GM23248 (cell line): Measurements from ENCODE around the gene CDHR5. TPM values are rescaled to one million over a fixed set of nuclear protein-coding genes. Genes with fewer than 3 reads are reported as not detected.

Source experiments
- DNase-seq: peaks from one replicate; pipeline ENCODE4 v3.0.0-alpha.2; 2015
- H2AFZ ChIP-seq: fragments of 200-600 bp; sonication (generic); 2 replicates; pipeline ENCODE4 v1.6.1; 2016; ENCODE audit warnings: antibody characterized with exemption
- H3F3A ChIP-seq: fragments of 200-600 bp; sonication (generic); 2 replicates; pipeline ENCODE4 v1.6.1; 2016; ENCODE audit warnings: mild to moderate bottlenecking, antibody characterized with exemption, mixed run types; ENCODE audit not compliant: insufficient read depth
- H3K27ac ChIP-seq: fragments of 200-600 bp; sonication (generic); 2 replicates; pipeline ENCODE4 v1.5.1; 2016; ENCODE audit warnings: mild to moderate bottlenecking
- H3K27me3 ChIP-seq: fragments of 200-600 bp; sonication (generic); replicated peaks from 2 replicates; pipeline ENCODE4 v1.6.1; 2016; ENCODE audit warnings: mild to moderate bottlenecking; ENCODE audit not compliant: insufficient read depth
- H3K36me3 ChIP-seq: fragments of 200-600 bp; sonication (generic); 2 replicates; pipeline ENCODE4 v1.6.1; 2016; ENCODE audit warnings: low read depth, mild to moderate bottlenecking
- H3K4me1 ChIP-seq: fragments of 200-600 bp; sonication (generic); 2 replicates; pipeline ENCODE4 v1.6.1; 2016; ENCODE audit warnings: mild to moderate bottlenecking; ENCODE audit not compliant: insufficient read depth
- H3K4me2 ChIP-seq: fragments of 200-600 bp; sonication (generic); one replicate; pipeline ENCODE4 v1.6.1; 2016; ENCODE audit warnings: mild to moderate bottlenecking; ENCODE audit not compliant: unreplicated experiment
- H3K4me3 ChIP-seq: fragments of 200-600 bp; sonication (generic); 2 replicates; pipeline ENCODE4 v1.5.1; 2016; ENCODE audit warnings: mild to moderate bottlenecking
- H3K79me2 ChIP-seq: fragments of 200-600 bp; sonication (generic); 2 replicates; pipeline ENCODE4 v1.6.1; 2016; ENCODE audit warnings: mild to moderate bottlenecking; ENCODE audit not compliant: insufficient read depth
- H3K9ac ChIP-seq: fragments of 200-600 bp; sonication (generic); 2 replicates; pipeline ENCODE4 v1.6.1; 2016; ENCODE audit warnings: mild to moderate bottlenecking
- H3K9me2 ChIP-seq: fragments of 200-600 bp; sonication (generic); 2 replicates; pipeline ENCODE4 v1.6.1; 2016; ENCODE audit warnings: mixed run types, mild to moderate bottlenecking, moderate library complexity; ENCODE audit not compliant: insufficient read depth
- H3K9me3 ChIP-seq: fragments of 200-600 bp; sonication (generic); one replicate; pipeline ENCODE4 v1.6.1; 2017; ENCODE audit warnings: low read depth
- H4K20me1 ChIP-seq: fragments of 200-600 bp; sonication (generic); 2 replicates; pipeline ENCODE4 v1.6.0; 2016; ENCODE audit not compliant: insufficient read depth
- EZH2 ChIP-seq: fragments of 200-600 bp; sonication (generic); IDR thresholded peaks from 2 replicates; pipeline ENCODE4 v1.6.1; 2018; ENCODE audit warnings: antibody characterized with exemption, mild to moderate bottlenecking; ENCODE audit not compliant: insufficient read depth, poor library complexity, severe bottlenecking
- EZH2phosphoT487 ChIP-seq: fragments of 200-600 bp; sonication (generic); IDR thresholded peaks from 2 replicates; pipeline ENCODE4 v1.6.1; 2018; ENCODE audit warnings: antibody characterized with exemption, moderate library complexity, mild to moderate bottlenecking, low read depth; ENCODE audit not compliant: insufficient read depth
- WGBS, 2 experiments: methylation state at CpG; one replicate each; pipeline ENCODE4 v1.1.6; 2015 to 2017; ENCODE audit warnings: low lambda C conversion rate in 2 of 2, low coverage in 1 of 2; ENCODE audit errors: missing lambda C conversion rate in 2 of 2; 5-methylcytosine and 5-hydroxymethylcytosine counted together
- in situ Hi-C: fragments of 300-500 bp; cut with MboI; formaldehyde crosslinking; loops from 2 replicates; pipeline ENCODE4 v1.15.0; 2020
- polyA plus RNA-seq: library from polyadenylated mRNA; unstranded; fragments of >200 nt; fragmentation: Nextera tagmentation; extraction: Ambion mirVana; gene quantifications from 2 replicates; pipeline ENCODE4 v1.2.1, GENCODE V29; 2016
- total RNA-seq: library from RNA; depleted of rRNA; stranded (reverse); fragments of >200 nt; shearing (Covaris generic); gene quantifications from 2 replicates; pipeline ENCODE4 v1.2.3, GENCODE V29; 2014; rRNA removed

Gene CDHR5
- total RNA-seq (not detected in 2 replicates), polyA plus RNA-seq (not detected in 2 replicates)

GRCh38 chr11:624705-625635 lies at the start of gene CDHR5:
Gene CDHR5 (minus strand): TSS chr11:624955. CDS start chr11:624902, 53 bp downstream.
- TF ChIP-seq EZH2phosphoT487, result no peak
- TF ChIP-seq EZH2, result no peak
- 43% methylated on average over 26 to 32 of the region's 33 CpGs for WGBS, 2 experiments
- Histone ChIP-seq H3K9me3 (no peaks in the 10 kb centered on the region), H3K9me2 (no peaks in the 10 kb centered on the region), H3K9ac (no peak within 1 kb of the TSS), H2AFZ (no peak within 1 kb of the TSS), H3K36me3 (no peaks in the 10 kb centered on the region), H3K27ac (no peak within 1 kb of the TSS), H3K4me2 (no peak within 1 kb of the TSS), H4K20me1 (no peaks in the 10 kb centered on the region), H3K4me3 (no peak within 1 kb of the TSS), H3K79me2 (no peaks in the 10 kb centered on the region), H3K4me1 (peaks cover 5% of the 10 kb centered on the region), H3F3A (peaks cover 10% of the 10 kb centered on the region), H3K27me3 (no peaks in the 10 kb centered on the region)
- no peak for DNase-seq
- in situ Hi-C loops, result no loop called here

- no peak overlapping the region for H3K4me3 ChIP-seq
- no peaks in the 10 kb centered on the region for H3F3A ChIP-seq
- H4K20me1 ChIP-seq, result no peaks in the 10 kb centered on the region
- H3K9ac ChIP-seq, result no peak overlapping the region
- no peak overlapping the region for H3K4me2 ChIP-seq
- H3K27ac ChIP-seq, result no peak overlapping the region
- H3K9me2 ChIP-seq, result no peaks in the 10 kb centered on the region
- no peaks in the 10 kb centered on the region for H3K27me3 ChIP-seq
- H3K36me3 ChIP-seq, result peaks cover 14% of the 10 kb centered on the region
- DNase-seq, result no peak
- TF ChIP-seq EZH2, result no peak
- no peak for TF ChIP-seq EZH2phosphoT487
- 96% methylated on average over 17 of the region's 17 CpGs for WGBS, 2 experiments
- H2AFZ ChIP-seq, result no peak overlapping the region
- no peaks in the 10 kb centered on the region for H3K4me1 ChIP-seq
- H3K79me2 ChIP-seq, result no peaks in the 10 kb centered on the region
- no peaks in the 10 kb centered on the region for H3K9me3 ChIP-seq
- in situ Hi-C loops, result no loop called here
These were observed 49.7 kb upstream of the CDHR5 start for GRCh38 chr11:674406-674805.

- Histone ChIP-seq H3K9ac (no peak overlapping the region), H3K4me1 (no peaks in the 10 kb centered on the region), H3K36me3 (peaks cover 14% of the 10 kb centered on the region), H3K79me2 (no peaks in the 10 kb centered on the region), H3K9me3 (no peaks in the 10 kb centered on the region), H3K9me2 (no peaks in the 10 kb centered on the region), H3K4me3 (no peak overlapping the region), H3F3A (no peaks in the 10 kb centered on the region), H3K4me2 (no peak overlapping the region), H3K27ac (no peak overlapping the region), H2AFZ (no peak overlapping the region), H3K27me3 (no peaks in the 10 kb centered on the region), H4K20me1 (no peaks in the 10 kb centered on the region)
- in situ Hi-C loops, result no loop called here
- no peak for DNase-seq
- 87 to 88% methylated on average over 8 of the region's 8 CpGs for WGBS, 2 experiments
- TF ChIP-seq EZH2phosphoT487 (no peak), EZH2 (no peak)
These were observed 49.1 kb upstream of the CDHR5 start for GRCh38 chr11:673866-674265.

DNA sequence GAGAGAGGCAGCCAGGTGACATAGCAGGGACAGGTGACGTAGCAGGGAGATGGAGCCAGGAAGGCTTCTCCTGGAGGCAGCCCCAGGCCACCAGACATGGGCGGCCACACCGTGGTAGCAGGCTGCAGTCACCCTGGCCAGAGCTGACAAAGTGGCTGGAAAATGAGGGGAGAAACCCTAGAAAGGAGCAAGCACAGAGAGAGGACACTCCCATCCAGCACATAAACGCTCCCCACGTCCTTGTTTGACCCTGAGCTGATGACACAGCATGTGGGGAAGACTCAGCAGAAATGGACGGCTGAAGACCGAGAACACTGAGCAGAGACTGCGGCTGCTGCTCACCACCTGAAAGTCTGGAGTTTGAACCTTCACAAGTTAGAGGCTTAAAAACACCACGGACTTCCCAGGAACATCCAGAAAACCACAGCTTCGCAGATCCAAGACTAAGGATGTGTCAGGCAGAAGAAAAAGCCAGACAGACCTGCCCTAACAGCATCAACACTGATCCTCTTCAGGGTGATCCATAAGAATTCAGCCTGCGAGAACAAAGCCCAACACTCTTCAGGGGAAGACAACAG lies 41.0 kb upstream of the CDHR5 start:
- H4K20me1 ChIP-seq, result no peaks in the 10 kb centered on the region
- peaks cover 17% of the 10 kb centered on the region for H3K79me2 ChIP-seq
- DNase-seq, result peak; percentile 91
- in situ Hi-C loops, result no loop called here
- TF ChIP-seq EZH2phosphoT487 (no peak), EZH2 (no peak)
- H3K9ac ChIP-seq, result peak overlapping the region; percentile 64
- peak overlapping the region; percentile 41 for H3K4me2 ChIP-seq
- H3K27me3 ChIP-seq, result no peaks in the 10 kb centered on the region
- H3K9me3 ChIP-seq, result no peaks in the 10 kb centered on the region
- WGBS, 2 experiments, result 18% methylated on average over 11 of the region's 11 CpGs
- no peaks in the 10 kb centered on the region for H3K36me3 ChIP-seq
- H3K4me3 ChIP-seq, result peak overlapping the region; percentile 29; the same call in 1 of the 2 replicates
- no peaks in the 10 kb centered on the region for H3K9me2 ChIP-seq
- H3K4me1 ChIP-seq, result peaks cover 14% of the 10 kb centered on the region
- H3K27ac ChIP-seq, result peak overlapping the region; percentile 74
- peak overlapping the region; percentile 45 for H2AFZ ChIP-seq
- peaks cover 10% of the 10 kb centered on the region for H3F3A ChIP-seq
